A172 (cell line): Measurements from ENCODE around the gene SLIT3. TPM values are rescaled to one million over a fixed set of nuclear protein-coding genes. Genes with fewer than 3 reads are reported as not detected.

Experiments
- DNase-seq: peaks from one replicate; pipeline ENCODE4 v3.0.0-alpha.2; 2015; ENCODE audit warnings: low spot score
- total RNA-seq: library from RNA; depleted of rRNA; stranded (reverse); fragments of >200 nt; shearing (Covaris generic); gene quantifications from 2 replicates; pipeline ENCODE4 v1.2.3, GENCODE V29; 2014

SLIT3 gene
- total RNA-seq, 1 experiment from 2014 or later, result 0.12 TPM

- DNase-seq, result no peak
Observed at GRCh38 chr5:169081000-169081724, 219.8 kb downstream of the SLIT3 start.

DNA sequence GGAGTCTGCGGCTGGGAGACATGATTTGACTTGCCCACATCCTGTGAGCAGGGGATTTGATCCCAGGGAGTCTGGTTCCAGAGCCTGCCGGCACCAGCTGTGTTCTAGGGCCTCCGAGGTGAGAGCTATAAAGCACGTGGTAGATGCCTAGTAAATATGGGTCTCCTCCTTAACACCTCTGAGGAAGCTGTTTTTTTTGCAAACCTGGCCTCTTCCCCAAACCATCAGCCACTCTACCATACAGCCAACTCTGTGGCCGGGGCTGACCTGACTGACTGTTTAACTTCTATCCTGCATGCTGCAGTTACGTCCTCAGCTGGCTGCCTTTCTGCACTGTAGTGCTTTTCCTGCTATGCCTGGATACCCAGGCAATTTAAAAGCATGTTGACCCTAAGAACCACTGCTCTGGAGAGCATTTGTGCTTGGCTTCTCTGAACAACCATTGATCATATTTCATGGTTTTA lies 220.5 kb downstream of the SLIT3 start:
- DNase-seq, result no peak

GRCh38 chr5:169079697-169080096 lies 221.2 kb downstream of the SLIT3 start:
- DNase-seq, result no peak

DNA sequence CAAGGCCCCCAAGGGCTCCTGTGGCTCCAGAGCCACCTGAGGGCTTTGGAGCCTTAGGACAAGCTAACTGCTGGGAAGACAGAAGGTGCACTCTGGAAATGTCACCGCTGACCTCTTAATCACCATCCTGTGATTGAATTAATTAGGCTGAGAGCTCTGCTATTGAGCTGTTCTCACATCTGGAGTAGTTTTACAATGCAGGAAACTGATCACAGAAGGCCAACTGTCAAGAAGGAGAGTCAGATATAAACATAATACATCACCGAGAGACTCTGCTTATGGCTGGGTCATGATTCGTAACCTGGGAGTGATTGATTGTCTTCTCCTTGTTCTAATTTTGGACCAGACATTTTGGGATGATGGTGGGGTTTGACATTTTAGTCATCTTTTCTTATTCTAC lies 226.1 kb downstream of the SLIT3 start:
- no peak for DNase-seq

GRCh38 chr5:169072233-169072632 lies 228.7 kb downstream of the SLIT3 start:
- DNase-seq, result no peak

GRCh38 chr5:169070413-169070812 lies 230.5 kb downstream of the SLIT3 start:
- DNase-seq, result no peak

GRCh38 chr5:169067751-169068173 lies 233.2 kb downstream of the SLIT3 start:
- no peak for DNase-seq

GRCh38 chr5:169065400-169065799 lies 235.5 kb downstream of the SLIT3 start:
- peak; percentile 23 for DNase-seq

DNA sequence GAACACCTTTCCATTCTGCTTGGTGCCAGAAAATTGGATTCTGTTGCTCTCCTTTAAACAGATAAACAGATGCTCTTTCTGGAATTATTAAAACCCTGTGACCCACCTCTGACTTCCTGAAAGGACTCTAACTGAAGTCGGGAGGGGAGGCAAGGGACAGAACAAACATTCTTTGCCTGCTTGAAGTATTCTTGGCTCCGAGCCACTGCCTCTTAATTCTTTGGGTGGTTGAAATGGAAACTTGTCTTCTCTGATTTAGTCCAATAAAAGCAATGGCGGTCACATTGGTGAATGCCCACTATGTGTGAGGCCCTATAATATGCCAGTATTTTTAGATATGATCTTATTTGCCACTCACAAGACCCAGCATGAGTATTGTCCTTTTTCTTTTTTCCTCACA lies 236.8 kb downstream of the SLIT3 start:
- DNase-seq, result peak; percentile 22

DNA sequence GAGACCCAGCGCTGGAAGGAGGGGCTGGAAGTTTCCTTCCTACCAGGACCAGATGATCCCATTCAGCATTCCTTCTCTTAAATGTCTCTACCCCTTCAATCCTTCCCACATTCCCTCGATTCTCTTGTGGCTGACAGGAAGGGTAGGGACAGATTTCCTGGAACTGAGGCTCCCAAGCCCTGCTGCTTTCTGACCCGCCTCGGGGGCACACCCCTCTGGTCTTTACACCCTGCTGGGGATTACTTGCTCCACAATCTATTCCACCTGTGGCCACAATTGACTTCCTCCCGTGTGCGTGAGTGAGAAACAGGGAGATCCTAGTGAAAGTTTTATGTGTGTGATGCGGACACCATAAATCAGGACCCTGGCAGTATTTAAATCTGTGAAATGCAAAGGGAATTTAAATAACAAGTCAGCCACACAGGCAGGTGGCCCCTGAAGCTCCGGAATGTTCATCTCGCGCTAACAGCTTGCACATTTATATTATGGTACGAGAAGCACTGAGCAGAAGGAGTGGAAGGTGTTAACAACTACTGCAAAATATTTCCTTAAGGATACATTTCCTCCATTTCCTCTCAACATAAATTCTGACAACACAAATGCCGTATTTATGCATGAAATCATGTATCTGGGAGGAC lies 237.5 kb downstream of the SLIT3 start:
- no peak for DNase-seq

DNA sequence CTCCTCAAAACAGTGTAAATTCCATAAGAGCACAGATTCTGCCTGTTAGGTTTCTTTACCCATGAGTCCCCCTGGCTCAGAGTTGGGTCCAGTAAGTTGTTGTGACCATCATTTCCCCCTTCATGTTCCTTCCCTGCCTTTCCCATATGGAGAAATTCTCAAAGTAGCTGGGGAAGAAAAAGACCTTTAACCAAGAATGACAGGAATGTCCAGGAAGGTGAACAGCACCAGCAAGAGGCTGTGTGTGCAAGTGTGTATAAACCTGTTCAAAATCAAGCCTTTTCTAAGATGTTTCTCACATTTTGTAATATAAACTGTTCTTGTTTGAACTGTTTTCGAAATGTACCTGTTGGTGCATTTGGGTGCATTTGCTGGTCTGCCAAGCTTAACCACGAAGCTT lies 238.2 kb downstream of the SLIT3 start:
- no peak for DNase-seq

GRCh38 chr5:169054506-169054905 lies 246.4 kb downstream of the SLIT3 start:
- no peak for DNase-seq

DNA sequence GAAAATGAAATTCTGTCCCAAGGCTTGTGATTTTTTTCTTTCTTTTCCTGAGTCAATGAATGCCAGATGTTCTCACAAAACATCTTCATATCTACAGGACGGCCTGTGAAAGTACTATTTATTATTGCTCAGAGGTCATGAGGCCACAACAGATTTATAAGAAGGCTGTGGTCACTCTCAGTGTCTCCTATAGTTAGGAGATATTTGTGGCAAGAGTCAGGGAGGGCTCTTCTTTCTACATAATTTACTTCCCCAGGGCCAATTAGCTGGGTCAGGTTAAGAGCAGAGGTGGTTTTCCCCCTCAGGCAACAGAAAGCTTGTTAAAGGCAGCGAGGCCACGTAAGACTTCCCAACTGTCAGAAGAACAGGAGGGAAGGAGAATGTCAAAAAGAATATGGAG lies 248.7 kb downstream of the SLIT3 start:
- peak; percentile 11 for DNase-seq

GRCh38 chr5:169051351-169051750 lies 249.6 kb downstream of the SLIT3 start:
- DNase-seq, result no peak

DNA sequence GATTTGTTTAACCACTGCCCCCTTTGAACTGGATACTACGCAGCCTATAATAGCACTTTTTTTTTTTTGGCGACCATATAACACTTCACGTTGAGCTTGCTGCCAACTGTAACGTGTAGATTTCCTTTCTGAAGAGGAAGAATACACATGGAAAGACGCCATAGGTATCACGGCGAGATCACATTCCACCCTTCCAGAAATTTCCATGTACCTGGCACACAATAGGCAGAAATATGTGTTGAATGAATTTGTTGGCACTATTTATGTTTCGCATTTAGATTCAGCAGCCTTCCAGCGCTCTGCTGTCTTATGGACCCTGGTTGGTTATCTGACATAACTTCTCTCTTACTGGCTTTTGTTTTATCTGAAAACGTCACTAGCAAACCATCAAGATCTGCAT lies 250.3 kb downstream of the SLIT3 start:
- DNase-seq, result no peak

DNA sequence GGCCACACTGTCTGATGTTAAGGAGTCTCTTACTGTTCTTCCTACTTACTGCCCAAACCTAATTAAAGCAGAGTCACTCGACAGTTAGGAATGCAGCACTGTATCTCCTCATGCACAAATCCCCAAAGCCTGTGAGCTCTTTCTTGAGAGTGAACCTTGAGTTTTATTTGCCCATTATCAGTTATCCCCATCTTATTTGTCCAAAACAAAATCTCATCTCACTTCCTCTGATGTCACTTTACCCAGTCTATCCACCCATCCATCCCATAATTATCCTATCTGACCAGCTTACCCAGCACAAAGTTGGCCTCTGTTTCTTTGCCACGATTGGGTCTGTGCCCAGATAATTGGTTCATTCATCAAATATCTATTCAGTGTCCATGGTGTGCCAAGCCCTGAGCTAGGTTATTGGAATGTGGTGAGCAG lies 250.8 kb downstream of the SLIT3 start:
- DNase-seq, result no peak

DNA sequence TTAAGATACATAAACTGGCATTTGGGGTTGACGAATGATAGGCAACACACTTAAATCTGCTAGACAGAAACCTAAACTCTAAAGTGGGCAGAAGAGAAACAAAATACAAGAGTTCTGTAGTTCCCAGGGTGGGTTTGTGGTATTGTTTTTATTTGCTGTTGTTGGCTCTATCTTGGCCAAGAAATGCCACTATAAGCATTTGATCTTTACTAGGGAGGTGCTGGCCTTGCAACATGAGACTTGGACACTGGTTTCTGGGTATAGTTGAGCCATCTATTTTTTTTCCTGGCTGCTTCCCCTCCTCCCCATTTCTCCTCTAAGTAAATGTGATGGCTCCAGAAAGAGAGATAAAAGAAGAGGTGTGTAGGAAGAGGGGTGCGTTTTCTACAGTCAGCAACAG lies 251.2 kb downstream of the SLIT3 start:
- no peak for DNase-seq

DNA sequence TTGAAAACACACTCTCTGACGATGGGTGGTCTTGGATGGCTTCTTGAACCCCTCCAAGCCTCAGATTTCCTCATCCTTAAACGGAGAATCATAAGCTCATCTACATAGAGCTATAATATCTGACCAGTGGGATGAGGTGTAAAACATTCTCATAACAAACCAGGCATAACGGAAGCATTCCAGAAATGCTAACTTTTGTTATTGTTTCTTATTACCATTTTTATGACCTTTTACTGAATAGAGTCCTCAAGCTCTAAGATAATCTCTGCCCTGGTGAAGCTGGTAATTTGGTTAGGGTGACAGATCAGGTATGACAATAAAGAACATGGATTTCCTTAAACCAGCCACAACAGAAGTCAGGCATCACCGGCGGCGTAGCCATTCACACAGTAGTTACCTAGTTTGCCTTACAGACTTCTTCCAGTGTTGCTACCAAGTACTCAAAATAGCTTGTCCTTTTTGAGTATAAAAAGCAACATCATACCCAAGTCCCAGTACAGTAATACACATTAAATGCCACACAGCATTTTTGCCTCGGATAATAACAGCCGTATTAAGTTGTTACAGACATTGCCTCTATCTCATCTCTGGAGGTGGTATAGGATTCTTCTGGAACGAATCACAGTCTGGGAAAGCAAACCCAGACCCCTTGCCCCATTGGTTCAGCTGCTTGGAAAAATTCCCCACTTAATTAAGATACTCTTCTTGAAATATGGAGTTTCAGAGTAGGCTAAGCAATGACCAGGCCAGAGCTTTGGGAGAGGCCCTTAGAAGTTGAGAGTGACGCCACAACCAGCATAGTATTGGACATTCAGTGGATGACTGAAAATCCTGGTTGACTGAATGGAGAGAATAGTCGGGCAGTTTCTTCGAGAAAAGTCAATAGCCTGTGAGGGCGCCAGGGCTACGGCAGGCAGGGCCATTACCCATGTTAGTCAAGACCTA lies 252.5 kb downstream of the SLIT3 start:
- DNase-seq, result no peak

GRCh38 chr5:169044962-169045361 lies 256.0 kb downstream of the SLIT3 start:
- no peak for DNase-seq

DNA sequence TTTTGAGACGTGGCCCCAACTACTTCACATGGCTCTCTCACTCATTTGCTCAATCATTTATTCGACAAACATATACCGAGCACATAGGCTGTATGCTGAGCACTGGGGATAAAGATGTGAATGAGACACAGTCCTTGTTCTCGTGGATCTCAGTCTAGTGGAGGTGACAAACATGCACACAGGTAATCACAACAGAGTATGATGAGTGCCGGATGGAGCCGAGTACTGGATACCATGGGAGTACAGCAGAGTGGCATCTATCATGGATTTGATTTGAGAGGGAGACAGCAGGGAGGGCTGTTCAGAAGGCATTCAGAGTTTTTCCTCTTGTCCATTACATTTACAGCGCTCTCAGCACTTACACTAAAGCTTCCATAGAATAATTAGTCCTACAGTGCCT lies 259.8 kb downstream of the SLIT3 start:
- no peak for DNase-seq

DNA sequence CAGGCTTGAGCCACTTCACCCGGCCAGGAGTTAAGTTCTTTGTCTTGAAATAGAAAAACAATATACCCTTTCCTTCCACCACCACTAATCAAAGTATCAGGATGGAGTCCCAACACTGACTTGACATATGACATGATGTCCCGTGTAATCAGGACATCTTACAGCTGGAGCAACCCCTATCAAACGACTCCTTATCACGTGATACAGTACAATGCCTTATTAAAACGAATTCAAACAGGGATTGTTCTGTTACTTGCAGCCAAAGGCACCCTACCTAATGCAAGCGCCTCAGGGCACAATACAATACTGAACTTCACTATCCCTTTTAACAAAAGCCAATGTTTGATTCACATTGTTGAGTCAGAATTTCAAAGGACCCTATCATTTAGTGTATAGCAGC lies 261.3 kb downstream of the SLIT3 start:
- no peak for DNase-seq

GRCh38 chr5:169037466-169037865 lies 263.5 kb downstream of the SLIT3 start:
- DNase-seq, result no peak
